GM19351 (cell line): ENCODE results near the gene BTBD1.

ENCODE experiments used
- ATAC-seq: cut with Tn5 transposase; IDR thresholded peaks from one replicate; pipeline ENCODE4 v1.9.1; 2021; ENCODE audit warnings: mild to moderate bottlenecking, moderate library complexity; ENCODE audit not compliant: unreplicated experiment

The BTBD1 gene

GRCh38 chr15:83066734-83067637, at the start of gene BTBD1:
Gene BTBD1 (minus strand): TSS chr15:83067252. CDS start chr15:83067151, 101 bp downstream.
- ATAC-seq: peak; percentile 84

- ATAC-seq: peak; percentile 96
Observed at GRCh38 chr15:83115831-83116565, 48.9 kb upstream of the BTBD1 start.

- no peak for ATAC-seq
Observed at GRCh38 chr15:83115410-83115809, 48.4 kb upstream of the BTBD1 start.

GRCh38 chr15:83114856-83115255, 47.8 kb upstream of the BTBD1 start:
- no peak for ATAC-seq

- ATAC-seq: no peak
Observed at GRCh38 chr15:83113881-83114674, 47.0 kb upstream of the BTBD1 start.

- no peak for ATAC-seq
Observed at GRCh38 chr15:83112956-83113299, 45.9 kb upstream of the BTBD1 start.

- ATAC-seq: no peak
Observed at GRCh38 chr15:83112233-83112955, 45.3 kb upstream of the BTBD1 start.

GRCh38 chr15:83111149-83111548, 44.1 kb upstream of the BTBD1 start:
- ATAC-seq: no peak

GRCh38 chr15:83110381-83110780, 43.3 kb upstream of the BTBD1 start:
- no peak for ATAC-seq

GRCh38 chr15:83109532-83109931, 42.5 kb upstream of the BTBD1 start:
- ATAC-seq: no peak

- ATAC-seq: peak; percentile 78
Observed at GRCh38 chr15:83108266-83109219, 41.5 kb upstream of the BTBD1 start.

- ATAC-seq: no peak
Observed at GRCh38 chr15:83107841-83108181, 40.8 kb upstream of the BTBD1 start.

- no peak for ATAC-seq
Observed at GRCh38 chr15:83106994-83107840, 40.2 kb upstream of the BTBD1 start, which contains the start of gene TM6SF1. Gene TM6SF1 (plus strand): TSS chr15:83107645. CDS start chr15:83107681, 36 bp downstream.

- no peak for ATAC-seq
Observed at GRCh38 chr15:83105440-83105839, 38.4 kb upstream of the BTBD1 start.

- ATAC-seq: no peak
Observed at GRCh38 chr15:83104141-83104540, 37.1 kb upstream of the BTBD1 start.

GRCh38 chr15:83102346-83102745, 35.3 kb upstream of the BTBD1 start:
- ATAC-seq: no peak

- ATAC-seq: no peak
Observed at GRCh38 chr15:83100097-83100646, 33.1 kb upstream of the BTBD1 start.

GRCh38 chr15:83099290-83099689, 32.2 kb upstream of the BTBD1 start:
- ATAC-seq: no peak
